GM12872 (cell line): ENCODE data around the gene ZNF394.

Experiments used
- TF ChIP-seq, protein P1 (sequence below): IDR thresholded peaks from 3 replicates; pipeline ENCODE4 v1.5.1; 2011; ENCODE audit warnings: low read depth, mild to moderate bottlenecking, low read length, moderate library complexity; ENCODE audit not compliant: insufficient read depth

The ZNF394 gene

DNA sequence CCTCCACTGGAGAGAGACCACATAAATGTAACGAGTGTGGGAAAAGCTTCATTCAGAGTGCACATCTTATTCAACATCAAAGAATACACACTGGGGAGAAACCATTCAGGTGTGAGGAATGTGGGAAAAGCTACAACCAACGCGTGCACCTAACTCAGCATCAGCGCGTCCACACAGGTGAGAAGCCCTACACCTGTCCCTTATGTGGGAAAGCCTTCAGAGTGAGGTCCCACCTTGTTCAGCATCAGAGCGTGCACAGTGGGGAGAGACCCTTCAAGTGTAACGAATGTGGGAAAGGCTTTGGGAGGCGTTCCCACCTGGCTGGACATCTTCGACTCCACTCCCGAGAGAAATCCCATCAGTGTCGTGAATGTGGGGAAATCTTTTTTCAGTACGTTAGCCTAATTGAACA, 31.3 kb upstream of the ZNF394 start:
- TF ChIP-seq, protein P1, sequence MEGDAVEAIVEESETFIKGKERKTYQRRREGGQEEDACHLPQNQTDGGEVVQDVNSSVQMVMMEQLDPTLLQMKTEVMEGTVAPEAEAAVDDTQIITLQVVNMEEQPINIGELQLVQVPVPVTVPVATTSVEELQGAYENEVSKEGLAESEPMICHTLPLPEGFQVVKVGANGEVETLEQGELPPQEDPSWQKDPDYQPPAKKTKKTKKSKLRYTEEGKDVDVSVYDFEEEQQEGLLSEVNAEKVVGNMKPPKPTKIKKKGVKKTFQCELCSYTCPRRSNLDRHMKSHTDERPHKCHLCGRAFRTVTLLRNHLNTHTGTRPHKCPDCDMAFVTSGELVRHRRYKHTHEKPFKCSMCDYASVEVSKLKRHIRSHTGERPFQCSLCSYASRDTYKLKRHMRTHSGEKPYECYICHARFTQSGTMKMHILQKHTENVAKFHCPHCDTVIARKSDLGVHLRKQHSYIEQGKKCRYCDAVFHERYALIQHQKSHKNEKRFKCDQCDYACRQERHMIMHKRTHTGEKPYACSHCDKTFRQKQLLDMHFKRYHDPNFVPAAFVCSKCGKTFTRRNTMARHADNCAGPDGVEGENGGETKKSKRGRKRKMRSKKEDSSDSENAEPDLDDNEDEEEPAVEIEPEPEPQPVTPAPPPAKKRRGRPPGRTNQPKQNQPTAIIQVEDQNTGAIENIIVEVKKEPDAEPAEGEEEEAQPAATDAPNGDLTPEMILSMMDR = no peak

DNA sequence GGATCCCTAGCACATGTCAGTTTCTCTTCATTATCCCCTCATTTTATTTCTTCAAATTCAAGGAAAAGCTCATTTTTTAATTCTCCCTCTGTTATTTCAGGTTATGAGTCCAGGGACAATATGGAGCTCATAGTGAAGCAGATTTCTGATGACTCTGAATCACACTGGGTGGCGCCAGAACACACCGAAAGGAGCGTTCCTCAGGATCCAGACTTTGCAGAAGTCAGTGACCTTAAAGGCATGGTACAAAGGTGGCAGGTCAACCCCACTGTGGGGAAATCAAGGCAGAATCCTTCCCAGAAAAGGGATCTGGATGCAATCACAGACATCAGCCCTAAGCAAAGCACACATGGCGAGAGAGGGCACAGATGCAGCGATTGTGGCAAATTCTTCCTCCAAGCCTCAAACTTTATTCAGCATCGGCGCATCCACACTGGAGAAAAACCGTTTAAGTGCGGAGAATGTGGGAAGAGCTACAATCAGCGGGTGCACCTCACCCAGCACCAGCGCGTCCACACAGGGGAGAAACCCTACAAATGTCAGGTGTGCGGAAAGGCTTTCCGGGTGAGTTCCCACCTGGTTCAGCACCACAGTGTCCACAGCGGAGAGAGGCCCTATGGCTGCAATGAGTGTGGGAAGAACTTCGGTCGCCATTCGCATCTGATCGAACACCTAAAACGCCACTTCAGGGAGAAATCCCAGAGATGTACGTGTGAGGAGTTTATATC, 25.8 kb upstream of the ZNF394 start:
- TF ChIP-seq, protein P1 = 0 out of 3 replicates have a peak, but pooled peaks have one; percentile 7

DNA sequence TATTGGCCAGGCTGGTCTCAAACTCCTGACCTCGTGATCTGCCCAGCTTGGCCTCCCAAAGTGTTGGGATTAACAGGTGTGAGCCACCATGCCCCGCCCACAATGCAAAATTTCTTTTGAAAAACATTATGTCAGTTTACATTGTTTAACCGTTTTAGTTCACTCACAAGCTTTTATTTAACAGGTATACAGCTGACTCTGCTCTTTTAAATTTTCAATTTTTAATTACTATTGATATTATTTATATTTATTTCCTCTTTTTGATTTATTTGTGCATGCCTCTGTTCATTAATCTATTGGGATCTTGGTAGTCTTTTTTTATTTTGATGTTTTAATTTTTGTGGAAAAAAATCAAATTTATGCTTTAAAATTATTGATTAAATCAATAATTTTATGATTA, 21.3 kb upstream of the ZNF394 start:
- TF ChIP-seq, protein P1 = no peak

DNA sequence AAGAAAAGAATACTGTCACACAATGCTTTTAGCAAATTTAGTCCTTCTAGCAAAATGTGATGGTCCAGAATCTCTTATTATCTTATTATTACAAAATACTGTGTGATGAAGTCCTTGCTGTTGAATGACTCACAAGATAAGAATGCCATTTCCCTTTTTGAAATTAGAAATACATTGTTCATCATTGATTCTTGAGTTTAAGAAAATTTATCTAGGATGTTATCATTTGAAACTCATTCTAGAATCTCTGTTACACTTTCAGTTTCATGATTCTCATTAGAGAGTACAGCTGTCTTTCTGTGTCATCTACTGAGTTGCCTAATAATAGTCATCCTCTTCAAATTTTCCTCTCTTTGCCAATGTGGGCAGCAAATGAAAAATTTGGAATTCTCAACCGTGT, 14.0 kb upstream of the ZNF394 start:
- TF ChIP-seq, protein P1 = no peak

DNA sequence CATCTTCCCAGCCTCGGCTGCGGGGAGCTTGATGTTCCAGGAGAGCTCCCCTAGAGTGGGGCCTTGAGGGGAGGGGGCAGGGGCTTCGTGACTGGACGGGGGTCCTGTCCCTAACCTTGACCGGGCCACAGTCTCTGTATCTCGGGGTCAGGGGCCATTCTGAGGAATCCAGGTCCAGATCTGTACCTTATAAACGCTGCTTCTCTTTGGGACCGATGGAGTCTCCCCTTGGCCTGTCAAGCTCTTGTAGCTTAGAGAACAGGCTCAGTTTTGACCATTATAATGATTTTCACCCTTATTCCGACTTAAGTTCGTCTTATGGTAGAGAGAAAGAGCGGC, 5.2 kb upstream of the ZNF394 start:
- TF ChIP-seq, protein P1 = no peak

DNA sequence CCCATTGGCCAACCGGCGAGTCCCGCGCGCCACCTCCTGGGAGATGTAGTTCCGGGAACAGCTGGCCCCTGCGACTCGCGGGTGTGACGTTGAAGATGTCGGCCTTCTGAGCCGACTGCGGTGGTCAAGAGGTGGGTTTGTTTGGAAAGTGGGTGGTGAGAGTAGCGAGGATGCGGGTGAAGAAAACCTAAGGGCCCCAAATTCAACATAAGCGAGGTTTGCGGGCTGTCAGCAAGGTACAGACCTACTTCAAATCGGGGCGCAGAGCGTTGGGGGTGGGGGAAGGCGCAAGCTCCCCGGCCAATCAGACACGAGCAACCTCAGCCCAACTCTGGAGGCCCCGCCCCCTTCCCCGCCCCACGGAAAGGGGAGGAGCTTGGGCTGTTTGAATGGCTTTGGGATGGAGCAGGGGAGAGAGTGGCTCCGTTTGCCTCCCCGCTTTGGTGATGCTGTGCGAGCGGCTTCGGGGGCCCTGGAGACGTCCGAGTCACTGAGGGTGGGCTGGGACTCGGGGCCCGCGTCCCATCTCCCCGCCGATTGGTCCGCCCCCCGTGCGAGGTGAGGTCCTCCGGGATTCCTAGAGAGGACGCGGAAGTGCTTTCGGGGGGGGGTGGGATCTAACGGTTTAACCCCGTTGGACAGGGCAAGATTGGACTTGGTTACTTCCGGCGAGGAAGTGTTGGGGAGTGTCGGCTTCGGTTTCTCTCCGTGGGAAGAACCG, 4.7 kb upstream of the ZNF394 start, which contains the start of gene ZKSCAN5:
TSS of gene ZKSCAN5 (plus strand) at position 60 of the 721 bp plus-strand sequence. CDS start 1,383 bp downstream, outside the sequence.
- TF ChIP-seq, protein P1 = no peak

DNA sequence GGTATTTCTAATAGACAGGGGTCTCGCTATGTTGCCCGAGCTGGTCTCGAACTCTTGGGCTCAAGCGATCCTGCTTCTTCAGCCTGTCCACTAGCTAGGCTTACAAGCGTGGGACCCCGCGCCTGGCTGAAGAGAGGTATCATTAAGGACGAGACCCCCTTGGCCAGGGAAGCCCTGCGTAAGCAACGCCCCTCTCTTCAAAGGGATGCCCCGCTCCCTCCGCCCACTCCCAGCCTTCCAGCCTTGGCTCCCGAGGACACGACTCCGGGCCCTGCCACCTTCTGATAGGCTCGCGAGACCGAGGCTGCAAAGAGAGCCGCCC, 4.2 kb upstream of the ZNF394 start:
- TF ChIP-seq, protein P1 = no peak
